GM18909 (cell line): ENCODE data around the gene RGPD8.

ENCODE experiments used
- ATAC-seq: cut with Tn5 transposase; IDR thresholded peaks from one replicate; pipeline ENCODE4 v1.9.1; 2021; ENCODE audit warnings: mild to moderate bottlenecking; ENCODE audit not compliant: unreplicated experiment, poor library complexity

RGPD8 gene

GRCh38 chr2:112339986-112340385, 93.5 kb downstream of the RGPD8 start:
- no peak for ATAC-seq

DNA sequence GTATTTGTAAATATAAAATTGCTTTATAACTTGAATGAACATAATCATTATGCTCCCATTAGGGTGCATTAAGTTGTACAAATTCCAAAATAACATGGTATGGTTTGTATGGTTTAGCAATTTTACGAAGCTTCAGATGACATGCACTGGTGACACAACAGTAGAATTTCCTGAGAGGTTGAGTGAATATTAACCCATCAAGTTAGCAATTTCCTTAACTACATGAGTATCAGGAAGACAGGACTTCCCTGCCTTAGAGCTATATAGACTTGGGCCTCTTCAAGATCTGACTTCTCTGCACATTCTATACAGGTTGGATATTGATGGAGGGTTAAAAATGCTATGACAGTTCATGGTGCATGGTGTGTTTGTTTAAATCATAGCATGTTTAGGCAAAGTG, 97.8 kb downstream of the RGPD8 start:
- ATAC-seq: peak; percentile 44

DNA sequence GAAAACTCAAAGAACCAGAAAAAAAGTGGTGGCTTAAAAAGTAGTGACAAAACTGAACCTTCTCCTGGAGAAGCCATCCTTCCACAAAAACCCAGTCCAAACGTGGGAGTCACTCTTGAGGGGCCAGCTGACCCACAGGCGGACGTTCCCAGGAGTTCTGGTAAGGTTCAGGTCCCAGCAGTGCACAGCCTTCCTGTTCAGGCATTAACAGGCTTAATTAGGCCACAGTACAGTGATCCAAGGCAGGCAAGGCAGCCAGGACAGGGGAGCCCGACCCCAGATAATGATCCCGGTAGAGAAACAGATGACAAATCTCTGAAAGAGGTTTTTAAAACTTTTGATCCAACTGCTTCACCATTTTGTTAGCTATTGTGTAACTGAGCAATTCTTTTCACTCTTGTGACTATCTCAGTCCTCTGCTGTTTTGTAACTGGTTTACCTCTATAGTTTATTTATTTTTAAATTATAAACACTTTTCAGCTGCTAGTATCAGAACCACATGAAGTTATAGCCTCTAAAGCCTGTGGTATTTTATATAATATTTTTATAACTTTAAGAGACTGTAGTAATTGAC, 101.2 kb downstream of the RGPD8 start:
- no peak for ATAC-seq

GRCh38 chr2:112322919-112323318, 110.5 kb downstream of the RGPD8 start:
- ATAC-seq: no peak

- no peak for ATAC-seq
These were observed 111.8 kb downstream of the RGPD8 start for GRCh38 chr2:112321375-112322320.
